NCI-H1105 treated with DMSO at 0.1 percent for 48 hours (cell line): ENCODE measurements around the gene CLCN5.
A peak's percentile ranks its signal among the peaks of the same experiment; 100 is the strongest.

ENCODE experiments used
- DNase-seq: peaks from one replicate; lab custom pipeline; 2025; lab: John Stamatoyannopoulos, UW

Gene CLCN5

DNA sequence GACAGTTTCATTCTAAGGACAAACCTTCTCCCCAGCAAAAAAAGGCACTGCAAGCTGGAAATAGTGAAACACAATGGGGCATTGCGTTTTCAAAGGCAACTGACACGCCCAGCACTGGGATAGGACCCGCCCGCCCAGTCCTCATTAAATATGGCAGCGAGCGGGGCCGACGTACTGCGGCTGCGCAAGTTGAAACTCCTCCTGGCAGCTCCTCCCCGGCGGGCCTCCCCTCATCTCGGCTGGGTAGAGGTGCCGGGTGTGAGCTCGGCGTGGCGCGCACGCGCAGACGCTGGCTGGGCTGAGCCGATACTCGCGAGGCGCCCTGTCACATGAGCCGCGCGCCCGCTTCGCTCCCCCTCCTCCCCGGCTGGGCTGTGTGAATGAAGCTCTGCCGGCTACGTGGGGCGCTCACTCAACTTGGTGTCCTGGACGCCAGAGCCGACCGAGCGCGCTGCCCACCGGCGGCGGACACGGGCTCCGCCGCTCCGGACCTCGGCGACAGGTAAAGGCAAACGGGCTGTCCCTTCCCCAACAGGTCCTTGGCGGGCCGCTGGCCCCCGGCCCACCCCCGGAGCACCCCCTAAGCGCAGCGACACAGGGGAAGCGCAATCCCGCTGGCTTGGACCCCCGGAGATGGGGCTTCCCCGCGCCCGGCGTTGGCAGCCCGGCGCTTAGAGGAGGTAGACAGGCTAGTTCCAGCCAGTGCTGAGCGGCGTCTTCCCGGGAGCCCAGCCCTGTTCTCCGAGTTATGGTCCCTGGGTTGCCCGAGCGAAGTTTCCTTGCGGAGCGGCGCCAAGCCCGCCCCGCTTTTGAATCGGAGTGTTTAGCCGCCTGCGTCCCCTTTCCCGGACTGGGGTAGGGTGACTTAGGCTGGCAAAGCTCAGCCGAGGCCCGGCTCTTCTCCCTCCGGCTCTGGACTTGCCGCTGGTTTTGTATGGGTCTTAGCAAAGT is at the start of gene CLCN5:
Gene CLCN5 (plus strand): TSS at position 306 of the 951 bp plus-strand sequence. CDS start 2,703 bp downstream, outside the sequence.
- DNase-seq: peak; percentile 92

GRCh38 chrX:49876750-49877149 is 45.6 kb upstream of the CLCN5 start:
- peak; percentile 27 for DNase-seq

DNA sequence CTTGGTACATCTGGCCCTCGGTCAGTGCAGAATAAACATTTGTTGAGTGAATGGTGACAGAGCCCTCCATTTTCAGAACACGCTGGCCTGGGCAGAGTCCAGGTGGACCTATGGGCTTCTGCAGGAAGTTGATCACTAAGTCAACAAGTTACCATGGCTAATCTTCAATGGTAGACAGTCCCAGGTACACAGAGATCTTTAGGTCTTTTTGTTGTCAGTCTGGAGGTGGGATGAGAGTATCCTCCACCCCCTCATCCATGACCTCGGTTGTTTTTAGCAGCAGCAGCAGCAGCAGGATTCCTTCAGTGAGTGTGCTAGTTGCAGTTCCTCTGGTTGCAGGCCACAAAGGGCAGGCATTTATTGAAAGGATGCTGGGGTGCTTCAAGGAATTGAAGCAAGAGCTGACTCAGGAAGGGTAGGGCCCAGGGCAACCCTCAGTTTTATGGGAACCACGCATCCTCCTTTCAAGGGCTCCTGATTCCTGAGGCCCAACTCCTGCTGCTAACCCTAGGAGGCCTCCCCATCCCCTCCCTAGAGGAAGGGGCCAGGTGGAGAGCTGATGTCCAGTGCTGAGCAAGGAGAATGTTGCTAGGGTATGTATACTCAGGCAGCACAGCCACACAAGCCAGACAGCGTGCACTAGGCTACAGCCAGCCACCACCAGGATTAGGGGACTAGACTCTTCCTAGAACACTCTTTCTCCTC is 44.8 kb upstream of the CLCN5 start:
- DNase-seq: no peak

- no peak for DNase-seq
These were observed 44.1 kb upstream of the CLCN5 start for GRCh38 chrX:49878128-49878833.

DNA sequence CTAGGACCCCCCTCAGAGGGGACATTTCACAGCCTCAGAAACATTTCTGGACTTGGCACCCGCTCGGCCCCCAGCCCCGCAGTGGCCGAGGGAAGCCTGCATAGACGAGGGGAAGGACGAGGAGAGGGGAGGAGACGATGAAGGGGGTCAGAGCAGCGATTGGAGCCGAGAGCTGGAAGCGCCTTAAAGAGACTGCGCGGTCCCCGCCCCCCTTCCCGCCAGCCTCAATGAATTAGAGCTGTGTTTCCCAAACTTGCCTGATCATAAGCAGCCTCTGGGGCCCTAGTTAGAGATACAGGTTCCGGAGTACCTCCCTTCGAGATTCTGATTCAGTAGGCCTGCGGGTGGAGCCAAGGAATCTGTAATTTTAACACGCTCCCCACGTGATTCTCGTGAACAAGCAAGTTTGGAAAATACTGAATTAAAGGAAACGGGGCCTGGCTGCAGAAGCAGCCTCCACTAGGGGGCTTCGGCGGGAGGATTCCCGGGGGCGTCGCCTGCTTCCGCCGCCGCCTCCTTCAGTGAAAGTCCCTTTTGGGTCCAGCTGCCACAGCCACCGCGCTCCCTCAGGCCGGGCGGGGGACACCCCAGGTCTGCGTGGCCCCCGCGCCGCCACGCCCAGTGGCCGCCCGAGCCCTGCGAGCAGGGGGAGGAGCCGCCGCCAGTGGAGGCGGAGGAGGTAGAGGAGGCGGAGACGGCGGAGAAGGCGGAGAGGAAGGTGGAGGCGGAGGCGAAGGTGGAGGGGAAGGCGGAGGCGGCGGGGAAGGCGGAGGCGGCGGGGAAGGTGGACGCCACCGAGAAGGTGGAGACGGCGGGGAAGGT is 43.4 kb upstream of the CLCN5 start, which contains the start of gene USP27X:
Gene USP27X (plus strand): TSS at position 651 of the 822 bp plus-strand sequence. CDS start 824 bp downstream, outside the sequence.
- DNase-seq: peak; percentile 59

DNA sequence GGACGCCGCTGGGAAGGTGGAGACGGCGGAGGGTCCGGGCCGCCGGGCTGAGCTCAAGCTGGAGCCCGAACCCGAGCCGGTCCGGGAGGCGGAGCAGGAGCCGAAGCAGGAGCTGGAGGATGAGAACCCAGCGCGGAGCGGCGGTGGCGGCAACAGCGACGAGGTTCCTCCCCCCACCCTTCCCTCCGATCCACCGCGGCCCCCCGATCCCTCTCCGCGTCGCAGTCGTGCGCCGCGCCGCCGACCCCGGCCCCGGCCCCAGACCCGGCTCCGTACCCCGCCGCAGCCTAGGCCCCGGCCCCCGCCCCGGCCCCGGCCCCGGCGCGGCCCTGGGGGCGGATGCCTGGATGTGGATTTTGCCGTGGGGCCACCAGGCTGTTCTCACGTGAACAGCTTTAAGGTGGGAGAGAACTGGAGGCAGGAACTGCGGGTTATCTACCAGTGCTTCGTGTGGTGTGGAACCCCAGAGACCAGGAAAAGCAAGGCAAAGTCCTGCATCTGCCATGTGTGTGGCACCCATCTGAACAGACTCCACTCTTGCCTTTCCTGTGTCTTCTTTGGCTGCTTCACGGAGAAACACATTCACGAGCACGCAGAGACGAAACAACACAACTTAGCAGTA is 42.6 kb upstream of the CLCN5 start:
- DNase-seq: no peak

DNA sequence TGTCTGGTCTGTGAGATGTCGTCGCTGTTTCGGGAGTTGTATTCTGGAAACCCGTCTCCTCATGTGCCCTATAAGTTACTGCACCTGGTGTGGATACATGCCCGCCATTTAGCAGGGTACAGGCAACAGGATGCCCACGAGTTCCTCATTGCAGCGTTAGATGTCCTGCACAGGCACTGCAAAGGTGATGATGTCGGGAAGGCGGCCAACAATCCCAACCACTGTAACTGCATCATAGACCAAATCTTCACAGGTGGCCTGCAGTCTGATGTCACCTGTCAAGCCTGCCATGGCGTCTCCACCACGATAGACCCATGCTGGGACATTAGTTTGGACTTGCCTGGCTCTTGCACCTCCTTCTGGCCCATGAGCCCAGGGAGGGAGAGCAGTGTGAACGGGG is 41.7 kb upstream of the CLCN5 start:
- DNase-seq: no peak

DNA sequence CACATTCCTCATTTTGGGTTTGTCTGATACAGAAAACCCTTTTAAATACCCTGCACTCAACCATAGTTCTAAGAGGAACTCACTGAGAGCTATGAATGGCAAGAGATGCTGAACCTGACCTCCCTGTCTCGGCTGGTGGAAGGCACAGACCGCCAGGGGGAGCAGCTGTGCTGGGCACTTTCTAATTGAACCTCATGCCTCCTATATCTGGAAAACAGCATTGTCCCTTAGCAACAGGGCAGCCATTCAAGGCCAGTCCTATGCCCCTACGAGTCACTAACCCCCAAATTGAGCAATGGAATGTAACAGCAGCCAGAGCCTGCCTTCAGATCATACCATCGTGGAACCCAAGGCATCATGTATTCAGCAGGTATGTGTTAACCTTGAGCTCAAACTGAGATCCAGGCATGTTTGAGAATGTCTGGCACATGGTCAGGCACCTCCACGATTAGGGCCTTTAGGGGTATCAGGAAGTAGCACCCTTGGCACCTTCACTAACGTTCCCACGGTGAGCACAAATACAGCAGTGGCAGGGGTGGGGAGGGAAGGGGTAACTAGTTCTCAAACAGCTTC is 38.0 kb upstream of the CLCN5 start:
- DNase-seq: peak; percentile 46

DNA sequence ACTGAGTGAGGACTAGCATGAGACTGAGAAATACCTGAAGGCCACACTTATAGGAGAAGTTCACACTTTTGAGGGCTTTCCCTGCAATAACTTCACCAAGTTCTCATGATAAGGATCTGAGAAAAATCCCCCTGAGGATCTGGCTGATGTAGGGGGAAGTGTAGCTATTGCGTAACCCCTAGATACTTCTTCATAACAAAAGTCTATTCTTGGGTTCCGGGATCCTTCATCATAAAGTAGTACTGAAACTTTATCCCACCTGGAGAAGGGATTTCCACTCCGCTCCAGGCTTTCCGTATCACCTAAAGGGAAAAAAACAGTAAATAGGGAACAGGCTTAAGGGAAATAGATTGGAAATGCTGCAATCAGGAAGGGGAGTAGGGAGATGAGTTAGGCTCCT is 29.9 kb upstream of the CLCN5 start:
- no peak for DNase-seq

DNA sequence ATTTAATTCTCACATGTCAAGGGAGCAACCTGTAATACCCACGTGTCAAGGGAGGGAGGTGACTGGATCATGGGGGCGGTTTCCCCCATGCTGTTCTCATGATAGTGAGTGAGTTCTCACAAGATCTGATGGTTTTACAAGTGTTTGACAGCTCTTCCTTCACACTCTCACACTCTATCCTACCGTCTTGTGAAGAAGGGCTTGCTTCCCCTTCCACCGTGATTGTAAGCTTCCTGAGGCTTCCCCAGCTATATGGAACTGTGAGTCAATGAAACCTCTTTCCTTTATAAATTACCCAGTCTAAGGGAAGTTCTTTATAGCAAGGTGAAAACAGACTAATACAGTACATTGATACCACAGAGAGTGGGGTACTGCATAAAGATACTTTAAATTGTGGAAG is 25.4 kb upstream of the CLCN5 start:
- no peak for DNase-seq

DNA sequence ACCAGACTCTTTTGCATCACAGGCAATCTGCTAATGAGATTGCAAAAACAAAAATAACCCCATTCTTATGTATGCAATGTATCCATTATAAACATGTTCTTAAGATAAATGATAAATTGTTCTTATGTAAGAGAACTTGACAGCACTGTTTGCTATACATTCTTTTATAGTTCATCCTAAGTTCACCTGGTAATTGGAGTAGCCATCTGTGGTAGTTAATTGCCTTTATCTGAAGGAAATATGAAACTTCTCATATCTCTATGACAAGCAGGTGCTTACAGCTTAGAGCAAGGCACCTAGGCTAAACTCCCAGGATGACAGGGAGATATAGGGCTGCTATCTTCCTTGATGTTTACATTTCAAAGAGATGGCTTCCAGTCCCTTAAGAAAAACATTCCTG is 21.3 kb upstream of the CLCN5 start:
- DNase-seq: peak; percentile 58

GRCh38 chrX:49910344-49910743 is 12.1 kb upstream of the CLCN5 start:
- DNase-seq: peak; percentile 68

DNA sequence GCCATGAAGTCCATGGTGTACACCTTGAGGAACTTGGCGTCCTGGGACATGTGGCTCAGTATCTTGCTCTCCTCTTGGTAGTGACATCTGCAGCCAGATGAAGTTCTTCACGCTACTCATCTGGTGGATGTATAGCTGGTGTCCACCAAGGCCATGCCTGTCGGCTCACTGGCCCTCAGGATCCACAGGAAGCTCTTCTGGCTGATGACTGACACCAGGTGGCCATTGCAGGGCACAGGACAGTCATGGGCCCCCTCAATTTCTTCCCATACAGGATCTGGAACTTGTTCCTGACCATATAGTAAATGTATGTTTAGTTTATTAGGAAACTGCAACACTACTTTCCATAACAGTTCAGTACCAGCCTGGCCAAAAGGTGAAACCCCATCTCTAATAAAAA is 10.3 kb upstream of the CLCN5 start:
- no peak for DNase-seq

GRCh38 chrX:49912861-49913260 is 9.5 kb upstream of the CLCN5 start:
- DNase-seq: no peak

DNA sequence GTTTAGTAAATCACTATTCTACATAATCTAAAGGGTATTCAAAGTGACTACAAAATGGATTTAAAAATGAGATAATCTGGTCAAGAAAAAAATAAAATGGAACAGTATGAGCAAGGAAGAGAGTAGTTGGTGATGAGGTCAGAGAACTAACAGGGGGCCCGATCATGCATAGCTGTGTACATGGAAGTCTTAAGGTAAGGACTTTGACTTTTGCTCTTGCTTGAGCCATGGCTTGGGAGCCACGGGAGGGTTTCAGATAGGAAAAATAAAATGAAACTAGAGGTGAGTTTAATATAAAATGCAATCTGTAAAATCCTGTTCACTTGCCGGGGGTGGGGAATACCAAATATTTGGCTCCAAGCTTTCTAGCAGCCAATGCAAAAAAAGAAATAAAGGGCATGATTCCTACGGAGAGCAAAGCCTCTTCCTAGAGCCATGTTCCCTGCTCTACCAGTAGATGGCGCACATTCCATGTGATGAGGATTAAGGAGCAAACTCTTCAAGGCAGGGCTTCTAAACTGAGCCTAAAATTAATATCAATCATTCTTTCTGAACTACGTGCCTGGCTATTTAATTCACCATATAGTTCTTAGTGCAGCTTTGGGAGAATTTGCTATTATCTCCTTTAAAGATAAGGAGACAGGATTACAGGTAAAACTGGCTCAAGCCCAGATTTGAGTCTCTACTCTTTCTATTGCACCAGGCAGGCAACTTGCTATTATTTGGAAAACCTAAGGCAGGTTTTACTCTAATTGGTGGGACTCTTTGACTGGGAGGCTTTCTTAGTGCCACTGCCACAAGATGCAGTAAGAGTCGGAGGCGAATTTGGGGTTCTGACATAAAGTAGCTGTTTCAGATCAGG is 6.8 kb upstream of the CLCN5 start:
- peak; percentile 46 for DNase-seq

DNA sequence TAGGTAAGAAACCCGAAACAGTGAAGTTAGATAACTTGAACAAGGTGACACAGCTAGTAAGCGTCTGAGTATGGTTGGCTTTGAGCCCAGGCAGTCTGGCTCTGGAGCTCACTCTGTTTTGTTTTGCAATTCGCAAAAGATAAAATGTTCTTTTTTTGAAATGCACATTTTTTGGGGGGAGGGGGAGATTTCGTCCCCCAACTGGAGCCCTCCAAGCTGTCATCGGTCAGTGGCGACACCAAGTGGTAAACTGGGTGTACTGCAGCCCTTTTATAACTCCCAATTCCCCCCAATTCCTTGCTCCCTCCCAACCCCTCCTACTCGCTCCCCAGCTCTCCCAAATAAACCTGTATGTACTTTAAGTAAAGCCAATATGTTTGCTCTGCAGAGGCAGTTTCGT is 2.8 kb upstream of the CLCN5 start:
- DNase-seq: peak; percentile 6

DNA sequence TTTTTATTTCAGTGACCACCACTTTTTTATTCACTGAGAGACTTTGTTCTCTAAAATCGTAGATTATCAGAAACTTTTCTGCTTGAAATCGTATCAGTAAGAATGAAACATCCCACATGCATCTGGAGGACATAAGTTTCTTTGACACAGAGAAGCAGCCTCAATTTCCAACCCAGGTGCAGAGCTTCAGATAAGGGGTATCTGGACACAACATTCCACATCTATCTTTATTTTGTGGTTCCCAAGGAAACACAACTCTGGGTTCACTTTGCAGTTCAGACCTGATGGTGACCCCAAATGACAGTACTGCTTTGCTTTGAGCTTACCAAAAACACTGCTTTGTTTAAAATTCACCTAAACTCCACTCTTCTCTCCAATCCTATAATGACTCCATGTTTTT is 1.3 kb upstream of the CLCN5 start:
- no peak for DNase-seq

GRCh38 chrX:49925176-49925575 is 2.8 kb downstream of the CLCN5 start:
- DNase-seq: no peak

GRCh38 chrX:49930039-49930438 is 7.6 kb downstream of the CLCN5 start:
- DNase-seq: no peak

DNA sequence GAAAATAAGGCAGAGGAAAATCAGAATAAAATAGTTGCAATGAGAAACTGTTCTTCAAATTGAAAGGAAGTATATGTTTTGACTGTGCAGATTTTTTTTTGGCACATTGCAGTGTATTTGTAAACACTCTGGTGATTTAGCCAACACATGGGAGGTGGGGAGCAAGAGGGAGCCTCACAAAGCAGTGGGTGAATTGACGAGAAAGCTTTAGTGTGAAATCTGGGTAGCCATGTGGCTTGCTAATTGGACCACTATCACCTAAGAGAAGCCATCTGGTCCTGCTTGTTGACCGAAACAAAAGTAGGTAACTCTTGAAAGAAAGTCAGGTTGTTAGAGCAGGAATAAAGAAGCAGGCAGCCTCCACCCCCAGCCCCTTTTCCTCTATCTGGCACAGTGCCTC is 10.4 kb downstream of the CLCN5 start:
- DNase-seq: no peak
